Measurements from ENCODE around the gene CAPN5. TPM values are rescaled to one million over a fixed set of nuclear protein-coding genes. Genes with fewer than 3 reads are reported as not detected.

Gene CAPN5
- total RNA-seq, 1 experiment from 2014 or later = 17.3 TPM

DNA sequence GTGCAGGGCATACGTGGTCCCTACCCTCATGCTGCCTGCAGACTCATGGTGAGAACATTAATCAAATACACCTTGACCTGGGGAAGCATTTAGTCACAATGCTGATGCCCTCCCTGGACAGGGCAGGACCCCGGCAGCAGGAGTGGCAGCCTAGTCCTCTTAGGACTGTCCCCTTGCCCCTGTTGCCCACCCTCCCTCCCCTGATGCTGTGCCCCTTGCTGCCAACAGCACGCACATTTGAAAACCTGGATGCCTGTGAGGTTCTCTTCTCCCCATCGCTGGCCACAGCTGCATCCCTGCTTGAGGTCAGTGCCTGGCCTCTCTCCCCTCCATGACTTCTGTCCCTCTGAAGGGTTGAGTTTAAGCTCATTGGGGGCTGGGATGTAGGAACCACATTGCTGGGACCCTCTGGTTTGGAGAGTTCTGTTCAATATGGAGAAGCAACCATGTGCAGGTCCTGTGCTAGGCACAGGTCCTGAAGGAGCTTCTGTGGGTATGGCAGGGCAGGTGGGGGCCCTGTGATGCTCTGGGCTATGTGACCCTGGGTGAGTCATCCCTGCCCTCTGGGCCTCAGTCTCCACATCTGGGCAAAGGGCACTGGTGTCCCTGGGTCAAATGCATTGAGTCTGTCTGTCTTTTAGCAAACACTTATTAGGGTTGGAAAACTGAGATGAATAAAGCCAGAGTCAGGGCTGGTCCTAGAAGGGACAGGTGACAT lies 92.6 kb downstream of the CAPN5 start:
- CTCF ChIA-PET = no interaction called here
- POLR2A ChIA-PET = interaction anchor here (0.5 kb wide), 1 partner anchor 107 kb away, joined by 3 read pairs; no protein-coding TSS in a partner anchor
- H3K36me3 ChIP-seq (ENCODE audit: control insufficient read depth, insufficient read depth, low read length) = no peaks in the 10 kb centered on the region
- no peak overlapping the region for H3K27ac ChIP-seq (ENCODE audit: low read length)
- H3K4me3 ChIP-seq (ENCODE audit: low read depth in 2 of 2, low read length in 2 of 2) = no peak overlapping the region
- ATAC-seq (no peak), DNase-seq (ENCODE audit: low read depth, low spot score) (no peak)
- intact Hi-C loops (cut with micrococcal nuclease; ENCODE audit: unreplicated experiment) = no loop called here
- no peak for TF ChIP-seq SIN3A (IDR thresholded peaks at IDR 0.05; ENCODE audit: borderline replicate concordance, insufficient read depth, low read depth, low read length)
- no peak for TF ChIP-seq REST (IDR thresholded peaks at IDR 0.05; ENCODE audit: insufficient read depth in 1 of 2, low read depth in 2 of 2, low read length in 1 of 2)
- no peak for TF ChIP-seq CTCF (IDR thresholded peaks at IDR 0.05)
- TF ChIP-seq POLR2AphosphoS5 (IDR thresholded peaks at IDR 0.05; ENCODE audit: low read depth, low read length) = no peak
- no peak for TF ChIP-seq TCF7L2 (IDR thresholded peaks at IDR 0.05; ENCODE audit: low read depth, low read length)
- H3K9me3 ChIP-seq (ENCODE audit: control insufficient read depth, insufficient read depth, low read depth, low read length) = no peaks in the 10 kb centered on the region
- H3K27me3 ChIP-seq (ENCODE audit: control insufficient read depth, insufficient read depth, low read length) = peaks cover 2% of the 10 kb centered on the region
- in situ Hi-C loops (cut with HindIII; ENCODE audit: low pct_unique_long_range_greater_than_20kb, low sequenced_read_pairs) = no loop called here
- no TSS peak for BruUV-seq (replicated peaks)
- H3K4me1 ChIP-seq (ENCODE audit: control insufficient read depth, insufficient read depth, low read length) = no peaks in the 10 kb centered on the region

DNA sequence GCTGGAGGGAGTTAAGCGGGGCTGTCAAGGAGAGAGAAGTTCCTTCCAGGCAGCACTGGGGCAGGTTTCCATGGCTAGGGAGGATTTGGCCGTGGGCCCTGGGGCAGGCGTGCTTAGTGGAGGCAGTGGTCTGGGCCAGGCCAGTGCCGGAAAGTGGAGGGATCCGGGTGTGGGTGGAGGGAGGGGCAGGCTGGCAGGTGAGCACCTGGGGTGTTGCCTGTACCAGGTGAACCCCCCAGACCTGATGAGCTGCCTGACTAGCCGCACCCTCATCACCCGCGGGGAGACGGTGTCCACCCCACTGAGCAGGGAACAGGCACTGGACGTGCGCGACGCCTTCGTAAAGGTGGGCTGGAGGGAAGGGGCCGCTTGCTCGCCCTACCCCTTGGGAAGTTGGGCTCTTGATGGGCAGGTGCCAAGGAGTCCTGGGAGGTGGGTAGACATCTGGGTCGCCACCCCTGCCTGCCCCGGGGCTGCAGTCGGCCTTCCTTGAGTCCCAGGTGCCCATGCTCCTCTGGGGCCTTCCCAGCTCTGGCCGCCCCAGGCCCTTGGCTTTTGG lies 93.2 kb downstream of the CAPN5 start:
- no peaks in the 10 kb centered on the region for H3K36me3 ChIP-seq (ENCODE audit: control insufficient read depth, insufficient read depth, low read length)
- H3K27me3 ChIP-seq (ENCODE audit: control insufficient read depth, insufficient read depth, low read length) = peaks cover 4% of the 10 kb centered on the region
- intact Hi-C loops (cut with micrococcal nuclease; ENCODE audit: unreplicated experiment) (no loop called here), in situ Hi-C loops (cut with HindIII; ENCODE audit: low pct_unique_long_range_greater_than_20kb, low sequenced_read_pairs) (no loop called here)
- no peak for DNase-seq (ENCODE audit: low read depth, low spot score)
- POLR2A ChIA-PET = no interaction called here
- no peak overlapping the region for H3K27ac ChIP-seq (ENCODE audit: low read length)
- H3K4me1 ChIP-seq (ENCODE audit: control insufficient read depth, insufficient read depth, low read length) = no peaks in the 10 kb centered on the region
- CTCF ChIA-PET = no interaction called here
- ATAC-seq = no peak
- H3K9me3 ChIP-seq (ENCODE audit: control insufficient read depth, insufficient read depth, low read depth, low read length) = no peaks in the 10 kb centered on the region
- no peak overlapping the region for H3K4me3 ChIP-seq (ENCODE audit: low read depth in 2 of 2, low read length in 2 of 2)
- TF ChIP-seq REST (IDR thresholded peaks at IDR 0.05; ENCODE audit: insufficient read depth in 1 of 2, low read depth in 2 of 2, low read length in 1 of 2) = no peak
- no peak for TF ChIP-seq POLR2AphosphoS5 (IDR thresholded peaks at IDR 0.05; ENCODE audit: low read depth, low read length)
- no peak for TF ChIP-seq CTCF (IDR thresholded peaks at IDR 0.05)
- TF ChIP-seq SIN3A (IDR thresholded peaks at IDR 0.05; ENCODE audit: borderline replicate concordance, insufficient read depth, low read depth, low read length) = no peak
- TF ChIP-seq TCF7L2 (IDR thresholded peaks at IDR 0.05; ENCODE audit: low read depth, low read length) = no peak
- BruUV-seq (replicated peaks) = no TSS peak
